ENCODE results near the gene SERPINA10. TPM values are rescaled to one million over a fixed set of nuclear protein-coding genes. Genes with fewer than 3 reads are reported as not detected.

SERPINA10 gene
- 0.32 TPM for total RNA-seq

GRCh38 chr14:94292872-94293577 lies at the start of gene SERPINA10:
TSS of gene SERPINA10 (minus strand) at chr14:94293268. CDS start at chr14:94290593, 2,675 bp downstream.
- DNase-seq (ENCODE audit: low spot score), result no peak

GRCh38 chr14:94342334-94342934 lies 49.4 kb upstream of the SERPINA10 start:
- peak; percentile 94 for DNase-seq (ENCODE audit: low spot score)

DNA sequence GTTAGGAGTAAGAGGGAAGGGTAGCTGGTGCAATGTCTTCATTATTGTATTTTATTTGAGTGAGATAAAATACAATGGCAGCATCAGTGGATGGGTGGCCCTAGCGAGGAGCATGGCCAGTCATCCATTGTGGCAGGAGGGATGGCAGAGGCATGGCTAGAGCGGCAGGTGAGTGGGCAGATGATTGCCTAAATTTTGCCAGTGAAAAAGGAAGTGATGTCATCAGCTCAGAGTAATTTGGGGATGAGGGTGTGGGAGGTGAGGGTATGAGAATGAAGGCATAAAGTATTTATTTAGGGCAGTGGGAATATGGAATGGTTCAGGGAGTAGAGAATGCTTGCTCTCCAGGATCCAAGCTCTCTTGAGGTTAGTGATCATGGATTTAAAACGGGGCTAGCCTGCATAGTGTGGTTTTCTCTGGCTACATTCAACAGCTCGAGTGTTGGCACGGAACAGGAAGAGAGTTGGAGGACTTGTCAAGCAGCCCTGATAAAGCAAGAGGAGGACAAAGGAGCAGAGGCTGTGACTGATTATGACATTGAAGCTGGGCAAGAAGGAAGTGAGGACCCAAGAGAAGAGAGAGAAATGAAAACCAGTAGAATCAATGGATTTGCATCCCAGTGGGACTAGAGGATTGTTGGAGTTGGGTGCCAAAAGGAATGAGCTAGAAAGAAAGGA lies 48.7 kb upstream of the SERPINA10 start:
- no peak for DNase-seq (ENCODE audit: low spot score)

- DNase-seq (ENCODE audit: low spot score), result no peak
Observed at GRCh38 chr14:94340533-94340932, 47.5 kb upstream of the SERPINA10 start.

DNA sequence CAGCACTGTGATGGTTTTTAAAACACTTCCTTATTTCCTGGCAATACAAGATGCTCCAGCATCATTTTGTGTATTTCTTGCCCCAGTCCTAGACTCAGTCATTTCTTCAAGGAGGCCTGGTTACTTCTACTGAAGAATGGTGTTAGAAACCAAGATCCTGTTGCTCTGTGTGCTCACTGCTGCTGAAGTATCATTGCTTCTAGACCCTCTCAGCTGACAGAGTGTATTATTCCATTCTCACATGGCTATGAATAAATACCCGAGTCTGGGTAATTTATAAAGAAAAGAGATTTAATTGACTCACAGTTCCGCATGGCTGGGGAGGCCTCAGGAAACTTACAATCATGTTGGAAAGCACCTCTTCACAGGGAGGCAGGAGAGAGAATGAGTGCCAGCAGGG lies 45.0 kb upstream of the SERPINA10 start:
- DNase-seq (ENCODE audit: low spot score), result no peak

GRCh38 chr14:94337274-94337673 lies 44.2 kb upstream of the SERPINA10 start:
- no peak for DNase-seq (ENCODE audit: low spot score)

GRCh38 chr14:94334872-94335271 lies 41.8 kb upstream of the SERPINA10 start:
- no peak for DNase-seq (ENCODE audit: low spot score)

DNA sequence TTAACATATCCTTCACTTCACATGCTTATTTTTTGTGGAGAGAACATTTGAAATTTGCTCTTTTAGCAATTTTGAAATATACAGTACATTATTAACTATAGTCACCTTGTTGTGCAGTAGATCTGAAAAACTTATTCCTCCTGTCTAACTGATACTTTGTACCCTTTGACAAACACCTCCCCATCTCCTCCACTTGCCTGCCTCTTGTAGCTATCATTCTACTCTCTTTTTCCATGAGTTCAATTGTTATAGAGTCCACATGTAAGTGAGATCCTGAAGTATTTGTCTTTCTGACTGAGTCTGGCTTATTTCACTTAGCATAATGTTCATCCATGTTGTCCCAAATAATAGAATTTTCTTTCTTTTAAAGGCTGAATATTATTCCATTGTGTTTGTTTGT lies 39.5 kb upstream of the SERPINA10 start:
- DNase-seq (ENCODE audit: low spot score), result no peak

GRCh38 chr14:94332063-94332583 lies 39.1 kb upstream of the SERPINA10 start:
- DNase-seq (ENCODE audit: low spot score), result no peak

DNA sequence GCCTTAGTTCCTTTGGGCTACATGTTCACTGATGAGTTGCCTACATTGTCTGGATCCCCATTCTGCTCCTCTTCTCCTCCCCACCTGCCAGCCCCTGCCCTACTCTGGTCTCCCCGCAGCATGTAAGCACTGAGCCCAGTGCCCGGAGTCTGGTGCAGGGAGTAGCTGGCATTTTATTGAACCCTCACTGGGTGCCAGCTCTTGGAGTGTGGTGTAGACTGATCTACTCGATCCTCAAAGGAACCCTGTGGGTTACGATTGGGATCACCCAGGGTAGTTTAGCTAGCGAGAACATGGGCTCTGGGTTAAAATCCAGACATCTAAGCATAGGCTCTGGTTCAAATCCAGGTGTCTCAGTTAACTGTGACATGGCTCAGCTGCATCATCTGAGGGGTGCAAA lies 38.4 kb upstream of the SERPINA10 start:
- DNase-seq (ENCODE audit: low spot score), result no peak

GRCh38 chr14:94330857-94331256 lies 37.8 kb upstream of the SERPINA10 start:
- no peak for DNase-seq (ENCODE audit: low spot score)

- no peak for DNase-seq (ENCODE audit: low spot score)
Observed at GRCh38 chr14:94330432-94330831, 37.4 kb upstream of the SERPINA10 start.

DNA sequence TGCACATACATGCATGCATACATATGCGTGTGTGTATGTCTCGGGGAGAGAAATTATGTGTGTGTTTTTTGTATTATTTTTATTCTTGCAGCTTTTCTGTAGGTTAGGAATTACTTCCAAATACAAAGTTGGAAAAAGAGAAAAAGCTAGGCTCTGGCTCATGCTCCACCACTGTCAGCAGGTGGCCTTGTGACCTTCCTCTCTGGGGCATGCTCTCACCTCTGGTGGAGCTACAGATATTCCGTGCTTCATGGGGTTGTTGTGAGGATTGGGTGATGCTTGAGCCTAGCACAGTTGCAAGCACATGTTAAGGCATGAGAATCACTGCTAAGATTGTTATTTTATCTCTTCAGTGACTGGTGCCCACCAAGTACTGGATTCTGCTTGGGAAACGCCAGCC lies 36.8 kb upstream of the SERPINA10 start:
- DNase-seq (ENCODE audit: low spot score), result no peak

GRCh38 chr14:94328196-94328595 lies 35.1 kb upstream of the SERPINA10 start:
- DNase-seq (ENCODE audit: low spot score), result no peak

DNA sequence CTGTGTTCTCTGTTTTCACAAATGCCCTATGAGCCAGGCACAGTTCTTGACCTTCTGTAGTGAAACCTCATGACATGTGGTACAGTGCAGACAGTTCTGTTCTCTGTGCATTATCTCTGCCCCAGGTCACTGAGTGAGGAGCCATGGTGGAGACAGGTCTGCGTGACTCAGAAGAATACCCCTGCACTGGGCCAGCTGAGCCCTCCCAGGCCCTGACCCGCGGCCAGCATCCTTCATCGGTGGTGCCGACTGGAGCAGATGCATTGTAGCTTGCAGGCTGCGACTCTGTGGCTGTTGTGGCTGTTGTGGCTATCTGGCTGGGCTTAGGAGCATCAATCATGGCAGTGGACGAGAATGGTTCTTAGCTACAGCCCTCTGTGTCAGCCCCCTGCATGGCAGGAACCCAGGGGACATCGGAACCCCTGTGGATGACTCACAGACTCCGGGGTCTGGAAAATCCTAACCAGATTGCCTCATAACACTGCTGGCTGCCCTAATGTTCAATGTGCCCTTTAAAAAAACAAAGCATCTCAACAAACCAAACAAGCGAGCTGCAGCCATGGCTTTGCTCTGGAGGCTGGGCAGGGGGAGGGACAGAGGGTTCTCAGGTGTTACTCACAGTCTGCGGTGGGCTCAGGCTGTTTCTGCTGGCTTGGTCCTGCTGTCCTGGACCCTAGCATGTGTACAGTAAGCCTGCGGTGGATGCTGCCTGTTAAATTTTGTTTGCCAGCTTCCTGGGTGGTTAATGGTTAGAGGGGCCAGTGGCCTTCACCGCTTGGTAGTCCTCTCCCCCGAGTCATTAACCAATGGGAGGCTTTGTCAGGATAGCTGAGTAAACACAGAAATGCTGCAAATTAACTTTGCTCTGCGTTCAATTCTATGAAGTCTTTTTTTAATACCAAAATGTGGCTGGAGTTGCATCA lies 29.8 kb upstream of the SERPINA10 start, which contains the start of gene SERPINA6:
TSS of gene SERPINA6 (minus strand) at position 689 of the 923 bp plus-strand sequence. CDS start 8,688 bp downstream, outside the sequence.
- DNase-seq (ENCODE audit: low spot score), result peak; percentile 78

DNA sequence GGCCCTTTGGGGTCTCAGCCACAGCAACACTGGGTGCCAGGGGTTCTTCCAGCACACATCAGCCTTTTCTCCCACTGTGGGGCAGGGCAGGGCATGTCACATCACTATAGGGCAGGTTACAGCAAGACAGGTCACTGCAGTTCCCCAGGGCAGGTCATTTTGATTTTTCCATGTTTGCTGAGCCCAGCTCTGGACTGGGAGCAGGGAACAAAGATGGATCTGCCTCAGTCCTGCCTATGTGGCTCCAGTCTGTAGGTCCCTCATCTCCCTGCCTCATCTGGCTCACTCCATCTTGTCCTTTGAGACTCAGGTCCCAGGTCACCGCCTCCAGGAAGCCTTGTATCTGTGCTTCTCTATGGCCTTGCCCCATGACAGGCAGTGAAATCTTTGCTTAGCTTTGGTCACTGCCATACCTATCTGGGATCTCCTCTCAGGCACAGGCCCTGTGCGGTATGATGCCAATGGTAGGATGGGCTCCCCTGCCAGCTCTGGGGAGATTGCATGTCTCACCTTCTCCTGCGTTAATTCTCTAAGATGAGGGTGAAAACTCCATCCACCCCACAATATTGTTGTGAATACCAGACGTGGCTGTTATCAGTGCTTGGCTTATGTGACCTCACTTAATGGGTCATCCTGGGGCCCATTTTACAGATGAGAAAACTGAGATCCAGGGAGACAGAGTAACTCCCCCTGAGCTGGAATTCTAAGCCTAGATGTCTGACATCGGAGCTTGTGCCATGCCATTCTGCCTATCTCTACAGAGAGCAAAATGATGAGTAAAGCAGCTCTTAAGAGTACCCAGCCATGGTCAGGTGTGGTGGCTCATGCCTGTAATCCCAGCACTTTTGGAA lies 28.6 kb upstream of the SERPINA10 start:
- no peak for DNase-seq (ENCODE audit: low spot score)

DNA sequence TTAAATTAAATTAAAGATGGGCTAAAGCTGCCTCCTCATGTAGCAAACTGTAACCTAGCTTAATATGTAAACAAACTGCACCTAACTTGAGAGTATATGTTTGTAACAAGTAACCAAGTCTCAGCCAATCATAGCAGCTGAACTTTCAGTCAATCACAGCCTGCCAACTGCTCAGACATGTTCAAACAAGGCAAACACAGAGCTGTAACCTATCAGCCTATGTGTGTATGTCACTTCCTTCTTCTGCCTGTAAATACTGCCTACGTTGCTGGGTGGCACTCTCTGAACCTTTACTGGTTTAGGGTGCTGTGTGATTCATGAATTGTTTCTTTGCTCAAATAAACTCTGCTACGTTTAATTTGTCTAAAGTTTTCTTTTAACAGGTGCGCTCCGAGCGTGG lies 27.2 kb upstream of the SERPINA10 start:
- peak; percentile 55 for DNase-seq (ENCODE audit: low spot score)

DNA sequence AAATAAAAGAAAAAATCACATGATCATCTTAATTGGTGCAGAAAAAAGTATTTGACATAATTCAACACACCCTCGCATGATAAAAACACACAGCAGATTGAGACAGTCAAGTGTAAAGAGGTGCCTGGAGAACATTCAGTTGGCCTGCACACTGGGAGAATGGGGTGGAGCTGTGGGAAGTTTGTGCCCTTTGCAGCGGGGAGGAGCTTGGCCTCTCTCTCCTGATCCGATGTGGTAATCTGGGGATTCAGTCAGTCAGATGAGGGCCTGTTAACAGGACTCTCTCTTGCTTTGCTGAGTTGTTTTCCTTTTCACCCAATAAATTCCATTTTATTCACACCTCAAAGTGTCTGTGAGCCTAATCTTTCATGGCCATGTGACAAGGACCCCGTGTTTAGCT lies 24.2 kb upstream of the SERPINA10 start:
- peak; percentile 73 for DNase-seq (ENCODE audit: low spot score)

GRCh38 chr14:94316692-94317091 lies 23.6 kb upstream of the SERPINA10 start:
- no peak for DNase-seq (ENCODE audit: low spot score)

DNA sequence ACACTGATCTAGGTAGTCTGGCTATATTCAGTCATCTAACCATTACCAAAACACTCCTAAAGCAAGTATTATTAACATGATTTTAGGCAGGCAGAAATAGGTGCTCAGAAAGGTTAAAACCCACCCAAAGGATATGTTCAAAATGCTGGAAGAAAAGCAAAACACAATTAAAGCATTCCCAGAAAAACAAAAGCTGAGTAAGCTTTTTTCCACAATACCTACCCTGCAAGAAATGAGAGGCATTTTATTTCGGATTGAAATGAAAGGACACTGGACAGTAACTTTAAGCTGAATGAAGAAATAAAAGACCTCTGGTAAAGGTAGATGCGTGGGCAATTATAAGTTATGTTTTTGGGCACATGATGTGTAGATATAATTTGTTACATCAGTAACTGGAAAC lies 21.8 kb upstream of the SERPINA10 start:
- no peak for DNase-seq (ENCODE audit: low spot score)

Data from mucosa of gallbladder (tissue), 1 donor.